Skeletal muscle satellite cell (primary cell): ENCODE results near the gene FNDC1.

Experiments
- H3K27me3 ChIP-seq: 2 replicates; pipeline ENCODE4 v1.7.0; 2013; ENCODE audit warnings: low read length; ENCODE audit not compliant: control insufficient read depth, insufficient read depth
- H3K36me3 ChIP-seq: 2 replicates; pipeline ENCODE4 v1.7.0; 2013; ENCODE audit warnings: mild to moderate bottlenecking, control low read depth, low read length; ENCODE audit not compliant: insufficient read depth
- H3K4me1 ChIP-seq: 2 replicates; pipeline ENCODE4 v1.7.0; 2013; ENCODE audit warnings: low read length; ENCODE audit not compliant: control insufficient read depth, insufficient read depth
- H3K4me2 ChIP-seq: 2 replicates; pipeline ENCODE4 v1.7.0; 2013; ENCODE audit warnings: mild to moderate bottlenecking, low read length
- H3K4me3 ChIP-seq: 2 replicates; pipeline ENCODE4 v1.7.0; 2013; ENCODE audit warnings: low read length
- H3K9ac ChIP-seq: 2 replicates; pipeline ENCODE4 v1.7.0; 2013; ENCODE audit warnings: mild to moderate bottlenecking, low read depth, low read length, moderate library complexity
- H3K9me3 ChIP-seq: replicated peaks from 2 replicates; pipeline ENCODE4 v1.7.0; 2013; ENCODE audit warnings: mild to moderate bottlenecking, control low read depth, low read length

The FNDC1 gene

GRCh38 chr6:159312206-159312605 is 143.0 kb downstream of the FNDC1 start:
- Histone ChIP-seq H3K27me3 (no peaks in the 10 kb centered on the region), H3K4me1 (no peaks in the 10 kb centered on the region), H3K36me3 (no peaks in the 10 kb centered on the region), H3K9me3 (no peaks in the 10 kb centered on the region), H3K4me2 (no peak overlapping the region), H3K4me3 (no peak overlapping the region), H3K9ac (no peak overlapping the region)

- Histone ChIP-seq H3K4me2 (no peak overlapping the region), H3K4me3 (no peak overlapping the region), H3K9ac (no peak overlapping the region), H3K9me3 (no peaks in the 10 kb centered on the region), H3K36me3 (no peaks in the 10 kb centered on the region), H3K27me3 (no peaks in the 10 kb centered on the region), H3K4me1 (no peaks in the 10 kb centered on the region)
Observed at GRCh38 chr6:159313018-159313417, 143.8 kb downstream of the FNDC1 start.

GRCh38 chr6:159315562-159315961 is 146.4 kb downstream of the FNDC1 start:
- no peaks in the 10 kb centered on the region for H3K4me1 ChIP-seq
- H3K27me3 ChIP-seq: no peaks in the 10 kb centered on the region
- H3K36me3 ChIP-seq: no peaks in the 10 kb centered on the region
- no peak overlapping the region for H3K4me3 ChIP-seq
- no peak overlapping the region for H3K9ac ChIP-seq
- no peaks in the 10 kb centered on the region for H3K9me3 ChIP-seq
- H3K4me2 ChIP-seq: no peak overlapping the region

DNA sequence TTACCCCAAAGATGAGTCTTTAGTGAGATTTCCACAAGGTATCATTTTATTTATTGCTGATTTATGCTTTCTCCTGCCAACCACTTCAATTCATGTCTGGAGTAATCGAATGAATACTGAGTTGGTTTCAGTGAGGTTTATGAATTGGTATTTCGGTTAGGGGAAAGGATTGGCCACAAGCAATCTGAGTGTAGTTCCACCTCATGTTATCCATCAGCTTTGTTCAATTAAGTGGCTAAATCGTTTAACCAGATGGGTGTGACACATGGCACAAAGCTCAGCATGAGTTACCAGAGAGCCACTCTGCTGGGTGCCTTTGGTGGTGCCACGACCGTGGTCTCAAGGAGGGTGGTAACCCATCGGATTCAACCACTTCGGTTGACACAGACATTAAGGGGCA is 148.2 kb downstream of the FNDC1 start:
- no peaks in the 10 kb centered on the region for H3K9me3 ChIP-seq
- no peak overlapping the region for H3K9ac ChIP-seq
- H3K4me3 ChIP-seq: no peak overlapping the region
- H3K4me2 ChIP-seq: no peak overlapping the region
- no peaks in the 10 kb centered on the region for H3K27me3 ChIP-seq
- no peaks in the 10 kb centered on the region for H3K36me3 ChIP-seq
- no peaks in the 10 kb centered on the region for H3K4me1 ChIP-seq

DNA sequence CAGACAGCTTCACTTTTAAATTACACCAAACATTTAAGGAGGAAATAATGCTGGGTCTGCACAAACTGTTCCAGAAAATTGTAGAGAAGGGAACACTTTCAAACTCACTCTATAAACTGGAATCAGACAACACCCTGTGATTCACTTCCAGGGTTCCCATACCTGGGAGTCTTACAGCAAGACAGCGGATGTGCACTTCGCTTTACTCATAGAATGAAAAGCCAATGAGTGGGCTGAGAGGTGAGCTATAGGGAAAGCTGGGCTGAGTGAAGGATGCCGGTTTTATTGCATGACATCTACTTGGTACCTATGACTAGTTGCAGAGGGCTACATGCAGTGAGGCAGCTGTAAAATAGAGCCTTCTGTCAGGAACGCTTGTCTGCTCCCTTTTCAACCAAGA is 152.1 kb downstream of the FNDC1 start:
- H3K4me1 ChIP-seq: no peaks in the 10 kb centered on the region
- H3K9me3 ChIP-seq: no peaks in the 10 kb centered on the region
- H3K4me3 ChIP-seq: no peak overlapping the region
- H3K27me3 ChIP-seq: no peaks in the 10 kb centered on the region
- no peak overlapping the region for H3K9ac ChIP-seq
- no peaks in the 10 kb centered on the region for H3K36me3 ChIP-seq
- H3K4me2 ChIP-seq: no peak overlapping the region
